Measurements from ENCODE around the gene COL23A1.

GRCh38 chr5:178312880-178313282 lies 277.3 kb downstream of the COL23A1 start:
- TF ChIP-seq, protein P1, sequence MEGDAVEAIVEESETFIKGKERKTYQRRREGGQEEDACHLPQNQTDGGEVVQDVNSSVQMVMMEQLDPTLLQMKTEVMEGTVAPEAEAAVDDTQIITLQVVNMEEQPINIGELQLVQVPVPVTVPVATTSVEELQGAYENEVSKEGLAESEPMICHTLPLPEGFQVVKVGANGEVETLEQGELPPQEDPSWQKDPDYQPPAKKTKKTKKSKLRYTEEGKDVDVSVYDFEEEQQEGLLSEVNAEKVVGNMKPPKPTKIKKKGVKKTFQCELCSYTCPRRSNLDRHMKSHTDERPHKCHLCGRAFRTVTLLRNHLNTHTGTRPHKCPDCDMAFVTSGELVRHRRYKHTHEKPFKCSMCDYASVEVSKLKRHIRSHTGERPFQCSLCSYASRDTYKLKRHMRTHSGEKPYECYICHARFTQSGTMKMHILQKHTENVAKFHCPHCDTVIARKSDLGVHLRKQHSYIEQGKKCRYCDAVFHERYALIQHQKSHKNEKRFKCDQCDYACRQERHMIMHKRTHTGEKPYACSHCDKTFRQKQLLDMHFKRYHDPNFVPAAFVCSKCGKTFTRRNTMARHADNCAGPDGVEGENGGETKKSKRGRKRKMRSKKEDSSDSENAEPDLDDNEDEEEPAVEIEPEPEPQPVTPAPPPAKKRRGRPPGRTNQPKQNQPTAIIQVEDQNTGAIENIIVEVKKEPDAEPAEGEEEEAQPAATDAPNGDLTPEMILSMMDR (IDR thresholded peaks at IDR 0.05; ENCODE audit: poor library complexity) = no peak
- TF ChIP-seq EZH2 (IDR thresholded peaks at IDR 0.05; ENCODE audit: borderline replicate concordance) = no peak

Measured in hepatocyte (in vitro differentiated cells).